ENCODE data around the gene BSG.

BSG gene

DNA sequence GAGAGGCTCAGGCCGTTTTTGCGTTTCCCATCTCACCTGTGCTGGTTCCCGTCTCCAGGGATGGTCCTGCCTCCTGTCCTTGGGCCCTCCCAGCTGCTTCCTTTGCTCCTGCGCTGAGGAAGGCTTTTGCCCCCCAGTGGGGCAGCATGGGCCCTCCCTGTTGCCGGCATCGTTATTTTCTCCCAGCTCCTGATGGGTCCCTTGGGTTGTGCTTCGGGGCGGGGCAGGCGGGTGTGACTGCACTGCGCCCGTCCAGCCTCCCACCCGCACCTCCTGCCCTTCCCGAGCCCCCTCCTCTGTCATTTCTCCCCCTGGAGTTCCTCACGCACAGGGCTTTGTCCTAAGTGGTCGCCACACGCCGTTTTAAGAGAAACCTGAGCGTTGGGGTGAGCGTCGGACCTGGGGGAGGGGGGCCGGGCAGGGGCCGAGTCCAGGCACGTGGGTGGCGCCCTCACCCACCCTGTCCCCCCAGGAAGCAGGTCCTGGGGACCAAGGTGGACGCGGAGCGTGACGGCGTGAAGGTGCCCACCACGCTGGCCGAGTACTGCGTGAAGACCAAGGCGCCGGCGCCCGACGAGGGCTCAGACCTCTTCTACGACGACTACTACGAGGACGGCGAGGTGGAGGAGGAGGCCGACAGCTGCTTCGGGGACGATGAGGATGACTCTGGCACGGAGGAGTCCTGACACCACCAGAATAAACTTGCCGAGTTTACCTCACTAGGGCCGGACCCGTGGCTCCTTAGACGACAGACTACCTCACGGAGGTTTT, 31.3 kb upstream of the BSG start:
- no peak for FAIRE-seq

DNA sequence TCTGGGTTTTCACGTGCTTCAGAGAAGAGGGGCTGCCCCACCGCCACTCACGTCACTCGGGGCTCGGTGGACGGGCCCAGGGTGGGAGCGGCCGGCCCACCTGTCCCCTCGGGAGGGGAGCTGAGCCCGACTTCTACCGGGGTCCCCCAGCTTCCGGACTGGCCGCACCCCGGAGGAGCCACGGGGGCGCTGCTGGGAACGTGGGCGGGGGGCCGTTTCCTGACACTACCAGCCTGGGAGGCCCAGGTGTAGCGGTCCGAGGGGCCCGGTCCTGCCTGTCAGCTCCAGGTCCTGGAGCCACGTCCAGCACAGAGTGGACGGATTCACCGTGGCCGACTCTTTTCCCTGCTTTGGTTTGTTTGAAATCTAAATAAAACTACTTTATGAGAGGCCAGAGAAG, 30.7 kb upstream of the BSG start:
- no peak for FAIRE-seq

DNA sequence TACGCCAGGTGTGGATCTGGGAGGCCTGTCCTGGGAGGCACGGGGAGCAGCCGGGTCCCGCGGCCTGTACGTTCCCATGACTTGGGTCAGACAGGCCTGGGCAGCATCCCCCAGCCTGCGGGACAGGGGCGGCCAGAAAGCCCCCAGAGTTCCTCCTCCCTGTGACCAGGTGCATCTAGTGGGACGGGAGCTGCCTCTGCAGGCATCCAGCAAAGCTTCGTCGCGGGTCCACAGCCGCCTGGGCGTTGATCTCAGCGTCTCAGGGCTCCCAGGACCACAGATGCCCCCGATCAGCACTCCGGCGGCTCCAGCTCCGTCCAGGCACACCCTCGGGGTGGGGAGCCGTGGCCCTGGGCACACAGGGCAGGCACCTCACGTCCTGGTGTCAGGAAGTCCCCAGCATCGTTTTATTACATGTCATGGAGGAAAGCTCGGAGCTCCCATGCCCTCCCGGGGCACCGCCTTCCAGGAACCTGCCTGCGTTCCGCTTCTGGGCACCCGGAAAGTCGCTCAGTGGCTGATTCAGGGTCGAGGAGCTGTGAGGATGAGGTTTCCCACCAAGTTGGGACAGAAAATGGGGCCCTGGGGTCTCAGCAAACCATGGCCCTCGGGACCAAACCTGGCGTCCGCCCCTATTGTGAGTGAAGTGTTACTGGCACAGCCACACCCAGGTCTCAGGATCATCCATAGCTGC, 30.1 kb upstream of the BSG start:
- no peak for FAIRE-seq

DNA sequence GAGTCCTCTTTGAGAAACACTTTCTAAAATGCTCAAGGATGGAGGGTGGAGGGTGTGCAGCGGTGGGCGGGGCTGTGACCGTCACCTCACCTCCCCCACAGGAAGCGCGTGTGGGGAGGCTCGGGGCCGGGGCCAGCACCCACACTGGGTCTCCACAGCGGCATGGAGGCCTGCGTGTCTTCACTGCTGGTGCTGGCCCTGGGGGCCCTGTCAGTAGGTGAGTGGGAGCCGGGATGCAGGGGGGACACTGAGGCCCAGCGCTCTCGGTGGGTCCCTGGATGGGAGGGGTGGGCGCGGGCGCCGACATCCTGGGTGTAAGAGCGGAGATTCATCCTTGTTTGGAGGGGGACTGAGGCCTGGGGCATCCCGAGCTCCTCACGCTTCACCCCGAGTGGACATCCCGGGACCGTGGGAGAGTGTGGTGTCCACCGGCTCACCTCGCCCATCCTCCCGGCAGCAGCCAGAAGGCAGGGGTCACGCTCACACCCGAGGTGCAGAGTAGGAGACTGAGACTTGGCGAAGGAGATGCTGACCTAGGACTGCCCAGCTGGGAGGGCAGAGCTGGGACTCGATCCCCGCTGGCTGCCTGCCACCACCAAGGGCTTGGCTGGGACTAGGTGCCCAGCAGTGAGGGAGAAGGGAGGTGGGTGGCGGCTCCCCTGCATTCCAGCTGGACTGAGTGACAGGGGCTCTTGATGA, 28.3 kb upstream of the BSG start, which contains the start of gene GZMM:
TSS of gene GZMM (plus strand) at position 144 of the 699 bp plus-strand sequence. CDS start at position 163, 19 bp downstream.
- FAIRE-seq = no peak

DNA sequence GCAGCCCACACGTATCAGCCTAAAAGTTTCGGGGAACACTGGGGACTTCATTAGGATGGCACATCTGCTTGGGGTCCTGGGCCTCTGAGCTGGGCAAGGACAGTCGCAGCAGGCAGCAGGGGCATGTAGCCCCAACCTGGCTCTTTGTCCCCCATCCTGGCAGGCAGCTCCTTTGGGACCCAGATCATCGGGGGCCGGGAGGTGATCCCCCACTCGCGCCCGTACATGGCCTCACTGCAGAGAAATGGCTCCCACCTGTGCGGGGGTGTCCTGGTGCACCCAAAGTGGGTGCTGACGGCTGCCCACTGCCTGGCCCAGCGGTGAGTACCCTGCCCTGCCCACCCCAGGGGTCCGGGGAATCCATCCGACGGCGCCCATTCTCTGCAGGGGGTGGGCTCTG, 25.3 kb upstream of the BSG start:
- no peak for FAIRE-seq

DNA sequence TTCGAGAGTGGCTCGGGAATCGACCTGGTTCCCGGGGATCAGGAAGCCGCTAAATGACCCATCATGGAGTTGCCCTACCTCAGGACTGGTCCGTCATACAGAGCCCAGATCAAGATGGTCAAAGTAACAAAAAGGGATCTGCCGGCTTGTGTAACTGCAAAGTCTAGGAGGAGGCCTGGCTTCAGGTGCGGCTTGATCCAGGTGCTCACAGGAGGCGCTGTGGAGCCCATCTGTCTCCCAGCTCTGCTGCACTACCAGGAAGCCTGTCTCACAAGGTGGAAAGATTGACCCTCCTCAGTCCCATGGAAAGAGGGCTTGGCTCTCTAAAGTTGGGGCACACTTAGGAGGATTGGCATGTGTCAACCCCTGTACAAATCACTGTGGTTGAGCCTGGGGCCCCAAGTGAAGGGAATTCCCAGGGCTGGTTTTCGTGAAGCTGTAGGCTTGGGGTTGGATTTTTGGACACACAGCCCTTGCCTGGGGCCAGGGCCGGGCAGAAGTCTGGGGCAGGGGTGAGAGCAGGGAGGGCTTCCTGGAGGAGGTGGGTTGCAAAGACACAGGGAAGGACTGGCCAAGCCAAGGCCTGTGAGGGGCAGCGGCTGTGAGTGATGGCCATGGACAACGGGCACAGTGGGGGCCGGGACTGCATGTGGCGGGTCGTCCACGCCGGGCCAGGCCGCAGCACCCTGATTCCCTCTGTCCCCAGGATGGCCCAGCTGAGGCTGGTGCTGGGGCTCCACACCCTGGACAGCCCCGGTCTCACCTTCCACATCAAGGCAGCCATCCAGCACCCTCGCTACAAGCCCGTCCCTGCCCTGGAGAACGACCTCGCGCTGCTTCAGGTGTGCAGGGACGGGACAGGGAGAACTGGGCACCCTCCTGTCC, 24.3 kb upstream of the BSG start:
- FAIRE-seq = no peak

DNA sequence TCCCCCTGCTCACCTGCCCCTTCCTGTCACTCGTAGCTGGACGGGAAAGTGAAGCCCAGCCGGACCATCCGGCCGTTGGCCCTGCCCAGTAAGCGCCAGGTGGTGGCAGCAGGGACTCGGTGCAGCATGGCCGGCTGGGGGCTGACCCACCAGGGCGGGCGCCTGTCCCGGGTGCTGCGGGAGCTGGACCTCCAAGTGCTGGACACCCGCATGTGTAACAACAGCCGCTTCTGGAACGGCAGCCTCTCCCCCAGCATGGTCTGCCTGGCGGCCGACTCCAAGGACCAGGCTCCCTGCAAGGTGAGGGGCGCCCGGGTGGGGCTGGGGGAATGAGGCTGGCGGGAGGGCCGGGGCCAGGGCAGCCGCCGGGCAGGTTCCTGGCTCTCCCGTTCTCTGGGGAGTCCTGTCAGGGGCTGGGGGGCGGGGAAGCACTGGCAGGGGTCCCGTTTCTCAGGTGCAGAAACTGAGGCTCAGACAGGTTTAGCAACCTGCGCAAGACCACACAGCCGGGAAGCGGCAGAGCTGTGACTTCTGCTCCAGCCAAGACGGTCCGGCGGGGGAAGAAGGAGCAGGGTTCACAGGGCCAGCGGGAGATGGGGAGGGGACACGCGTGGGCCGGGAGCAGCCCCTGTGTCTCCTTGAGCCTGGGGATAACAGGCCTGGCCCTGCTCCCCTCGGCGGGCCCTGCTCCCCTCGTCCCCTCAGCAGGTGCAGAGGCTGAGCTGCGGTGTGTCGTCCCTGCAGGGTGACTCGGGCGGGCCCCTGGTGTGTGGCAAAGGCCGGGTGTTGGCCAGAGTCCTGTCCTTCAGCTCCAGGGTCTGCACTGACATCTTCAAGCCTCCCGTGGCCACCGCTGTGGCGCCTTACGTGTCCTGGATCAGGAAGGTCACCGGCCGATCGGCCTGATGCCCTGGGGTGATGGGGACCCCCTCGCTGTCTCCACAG, 23.2 kb upstream of the BSG start:
- no peak for FAIRE-seq

DNA sequence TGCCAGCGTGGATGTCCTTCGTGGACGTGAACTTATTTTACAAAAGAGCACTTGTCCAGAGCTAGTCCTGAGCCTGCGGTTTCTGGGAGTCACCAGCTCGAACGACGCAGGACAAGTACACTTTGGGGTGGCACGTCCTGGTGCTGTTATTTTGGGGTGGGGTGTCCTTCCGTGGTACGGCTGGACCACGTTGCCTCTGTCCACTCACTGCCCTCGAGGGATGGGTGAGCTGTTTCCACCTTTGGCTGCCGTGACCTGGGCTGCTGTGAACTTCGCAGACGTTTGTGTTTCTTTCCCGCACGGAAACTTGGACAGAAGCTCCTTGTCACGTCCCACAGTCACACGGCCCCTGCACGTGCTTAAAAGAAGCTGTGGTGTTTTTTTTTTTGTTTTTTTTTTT, 17.6 kb upstream of the BSG start:
- no peak for FAIRE-seq

DNA sequence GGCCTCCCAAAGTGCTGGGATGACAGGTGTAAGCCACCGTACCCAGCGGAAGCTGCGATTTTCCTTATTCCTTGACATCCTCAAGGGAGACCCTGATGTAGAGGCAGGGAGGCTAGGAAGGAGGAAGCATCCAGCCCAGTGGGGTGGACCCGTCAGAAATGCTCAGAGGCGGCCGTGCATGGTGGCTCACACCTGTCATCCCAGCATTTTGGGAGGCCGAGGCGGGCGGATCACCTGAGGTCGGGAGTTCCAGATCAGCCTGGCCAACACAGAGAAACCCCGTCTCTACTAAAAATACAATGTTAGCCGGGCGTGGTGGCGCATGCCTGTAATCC, 17.0 kb upstream of the BSG start:
- no peak for FAIRE-seq

DNA sequence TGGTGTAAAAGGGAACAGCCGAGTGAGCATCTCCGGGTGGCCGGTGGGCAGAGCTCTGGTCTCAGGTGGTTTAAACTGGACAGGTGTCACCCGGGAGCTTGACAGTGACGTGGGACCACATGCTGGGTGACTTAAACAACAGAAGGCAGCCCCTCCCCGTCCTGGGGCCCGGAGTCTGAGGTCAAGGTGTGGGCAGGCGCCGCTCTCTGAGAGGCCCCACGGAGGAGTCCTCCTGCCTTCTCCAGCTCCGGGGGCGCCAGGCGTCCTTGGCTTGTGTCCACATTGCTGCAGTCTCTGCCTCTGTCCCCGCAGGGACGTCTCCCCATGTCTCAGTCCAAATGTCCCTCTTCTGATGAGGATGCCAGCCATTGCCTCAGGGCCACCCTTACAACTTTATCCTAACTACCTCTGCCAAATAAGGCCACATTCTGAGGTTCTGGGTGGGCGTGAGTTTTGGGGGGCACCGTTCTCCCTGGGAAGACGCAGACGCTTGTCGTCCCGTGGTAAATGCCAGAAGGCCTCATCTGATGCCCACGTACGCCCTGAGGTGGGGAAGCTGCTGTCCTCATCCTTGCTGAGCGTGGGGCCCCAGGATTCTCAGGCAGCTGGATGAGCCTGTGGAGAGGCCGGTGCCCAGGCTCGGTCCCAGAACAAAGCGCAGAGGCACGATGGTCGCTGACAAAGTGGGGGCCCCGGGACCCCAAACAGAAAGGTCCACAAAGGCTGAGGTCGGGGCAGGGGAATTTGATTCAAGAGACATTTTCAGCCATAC, 15.6 kb upstream of the BSG start:
- FAIRE-seq = no peak

DNA sequence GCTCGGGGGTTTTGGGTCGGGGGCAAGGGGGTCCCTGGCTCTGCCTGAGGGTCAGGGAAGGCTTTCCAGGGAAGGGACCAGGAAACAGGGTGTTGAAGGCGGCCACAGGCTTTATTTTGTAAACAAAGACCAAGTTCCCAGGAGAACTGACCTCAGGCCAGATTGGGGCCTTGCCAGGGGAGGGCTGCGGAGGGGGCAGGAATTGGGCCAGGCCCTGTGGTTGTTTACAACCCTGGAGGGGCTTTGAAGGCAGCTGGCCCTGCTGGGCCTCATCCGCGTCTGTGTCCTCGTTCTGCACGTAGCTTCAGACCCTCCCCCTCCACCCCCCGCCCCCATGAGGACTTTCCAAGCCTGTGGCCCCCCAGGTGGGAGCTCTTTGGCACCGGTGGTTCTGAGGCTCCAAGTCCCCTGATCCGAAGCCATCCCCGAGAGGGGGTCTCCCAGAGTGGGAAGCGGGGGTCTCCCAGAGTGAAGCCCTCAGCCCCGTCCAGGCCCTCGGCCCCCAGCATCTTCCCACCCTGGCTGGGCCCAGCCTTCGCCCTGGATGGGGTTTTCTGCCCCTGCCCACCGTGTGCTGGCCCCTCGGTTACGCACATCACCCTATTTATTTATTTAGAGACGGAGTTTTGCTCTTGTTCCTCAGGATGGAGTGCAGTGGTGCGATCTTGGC, 13.5 kb upstream of the BSG start:
- no peak for FAIRE-seq

DNA sequence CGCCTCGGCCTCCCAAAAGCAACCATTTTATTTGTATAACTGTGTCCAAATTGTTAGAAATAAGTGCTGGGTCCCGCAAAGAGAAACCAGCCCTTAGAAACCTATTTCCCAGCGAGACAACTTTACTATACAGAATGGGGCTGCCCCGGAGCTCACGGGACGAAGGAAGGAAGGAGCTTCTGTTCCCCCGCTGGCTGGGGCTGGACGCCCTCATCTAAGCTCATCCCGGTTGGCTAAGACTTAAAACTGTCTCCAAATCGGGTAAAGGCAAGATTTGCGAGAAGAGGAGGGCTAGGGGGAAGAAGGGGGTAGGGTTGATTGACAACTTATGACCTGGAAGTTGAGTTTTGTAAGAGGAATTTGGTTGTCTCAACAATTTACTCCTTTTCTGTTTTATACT, 12.3 kb upstream of the BSG start:
- FAIRE-seq = no peak

DNA sequence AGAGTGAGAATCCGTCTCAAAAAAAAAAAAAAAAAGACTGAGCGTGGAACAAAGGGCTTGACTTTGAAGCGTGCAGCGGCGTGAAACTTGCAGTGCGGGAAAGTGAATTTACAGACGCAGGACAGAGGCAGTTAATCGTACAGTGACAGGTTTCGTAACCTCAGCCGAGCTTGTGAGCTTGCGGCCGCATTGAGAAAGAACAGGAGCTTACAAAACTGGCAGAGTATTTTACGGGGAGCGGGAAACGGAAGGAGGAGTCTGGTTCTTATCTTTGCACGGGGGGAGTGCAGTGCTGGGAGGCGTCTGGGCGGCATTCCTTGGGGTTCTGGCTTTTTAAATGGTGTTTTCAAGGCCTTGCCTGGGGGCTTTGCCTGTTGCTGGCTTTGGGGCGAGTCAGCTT, 6.0 kb upstream of the BSG start:
- FAIRE-seq = no peak

DNA sequence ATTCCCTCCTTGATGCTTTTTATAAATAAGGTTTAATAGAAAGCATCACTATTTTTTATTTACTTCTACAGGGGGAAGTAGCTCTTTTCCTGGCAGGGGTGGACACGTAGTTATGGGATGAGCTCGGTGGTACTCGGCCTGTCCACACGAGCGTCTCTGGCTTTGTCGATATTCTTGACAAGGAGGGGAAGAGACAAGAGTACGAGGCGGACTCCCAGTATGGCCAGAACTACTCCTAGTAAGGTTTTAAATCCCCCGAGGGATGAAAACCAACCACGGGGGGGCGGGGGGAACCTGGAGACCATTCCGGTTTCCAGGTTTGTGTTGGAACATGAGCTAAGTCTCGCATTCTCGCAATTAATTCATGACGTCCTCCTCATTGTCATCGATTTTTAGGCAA, 5.6 kb upstream of the BSG start:
- no peak for FAIRE-seq

DNA sequence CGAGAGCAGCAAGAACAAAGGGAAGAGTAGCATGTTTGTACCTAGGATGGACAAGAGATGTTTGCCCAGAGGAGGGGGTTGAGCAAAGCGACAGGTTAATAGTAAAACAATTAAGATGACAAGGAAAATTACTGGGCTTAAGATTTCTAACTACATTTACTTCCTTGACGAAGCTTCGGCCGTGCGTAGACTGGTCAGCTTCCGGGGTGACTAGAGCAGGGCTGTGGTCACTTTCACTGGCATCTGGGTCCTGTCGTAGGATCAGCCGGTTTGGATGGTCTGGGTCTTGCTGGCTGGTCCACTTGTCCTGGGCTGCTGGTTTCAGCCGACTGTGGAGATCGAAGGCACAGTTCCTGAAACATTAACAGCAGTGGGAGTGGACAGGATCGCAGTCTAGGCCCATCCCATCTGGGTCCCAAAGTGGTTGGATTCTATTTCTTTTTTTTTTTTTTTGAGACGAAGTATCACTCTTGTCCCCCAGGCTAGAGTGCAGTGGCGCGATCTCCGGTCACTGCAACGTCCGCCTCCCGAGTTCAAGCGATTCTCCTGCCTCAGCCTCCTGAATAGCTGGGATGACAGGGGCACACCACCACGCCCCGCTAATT, 5.0 kb upstream of the BSG start:
- no peak for FAIRE-seq

DNA sequence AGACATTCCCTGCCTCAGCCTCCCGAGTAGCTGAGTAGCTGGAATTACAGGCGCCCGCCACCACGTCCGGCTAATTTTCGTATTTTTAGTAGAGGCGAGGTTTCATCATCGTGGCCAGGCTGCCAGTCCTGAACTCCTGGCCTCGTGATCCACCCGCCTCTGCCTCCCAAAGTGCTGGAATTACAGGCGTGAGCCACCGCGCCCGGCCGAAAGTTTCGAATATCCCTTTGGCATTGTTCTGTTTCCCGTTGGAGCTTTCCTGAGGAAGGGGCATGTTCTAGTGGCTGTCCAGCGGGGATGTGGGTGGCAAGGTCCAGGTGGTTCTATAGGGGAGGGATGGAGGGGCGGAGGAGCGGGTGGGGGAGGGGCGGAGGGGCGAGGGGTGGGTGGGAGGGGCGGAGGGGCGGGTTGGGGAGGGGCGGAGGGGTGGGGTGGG, 2.1 kb upstream of the BSG start:
- no peak for FAIRE-seq

DNA sequence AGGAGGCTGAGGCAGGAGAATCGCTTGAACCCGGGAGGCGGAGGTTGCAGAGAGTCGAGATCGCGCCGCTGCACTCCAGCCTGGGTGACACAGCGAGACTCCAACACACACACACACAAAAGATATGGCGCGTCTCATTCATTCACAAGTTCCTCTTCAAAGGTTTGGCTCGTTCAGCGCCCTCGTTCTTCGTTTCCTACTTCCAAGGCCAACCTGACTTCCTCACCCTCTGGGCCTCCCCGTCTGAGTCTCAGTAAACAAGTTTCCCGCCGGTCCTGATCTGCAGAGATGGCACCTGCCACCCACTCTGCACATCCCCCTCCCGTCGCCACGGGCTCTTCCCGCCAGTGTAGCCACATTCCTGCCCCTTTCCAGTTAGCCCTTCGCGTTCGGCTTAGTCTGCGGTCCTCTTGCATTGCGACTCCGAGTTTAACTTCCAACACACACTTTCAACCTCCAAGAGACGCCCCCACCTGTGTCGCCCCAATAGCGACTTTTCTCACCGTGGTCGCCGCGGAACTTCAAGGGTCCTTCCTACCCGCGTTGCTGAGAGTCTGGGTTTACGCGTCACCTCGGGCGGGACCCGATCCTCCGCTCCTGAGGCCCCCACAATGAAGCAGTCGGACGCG, 1.3 kb upstream of the BSG start:
- FAIRE-seq = no peak

DNA sequence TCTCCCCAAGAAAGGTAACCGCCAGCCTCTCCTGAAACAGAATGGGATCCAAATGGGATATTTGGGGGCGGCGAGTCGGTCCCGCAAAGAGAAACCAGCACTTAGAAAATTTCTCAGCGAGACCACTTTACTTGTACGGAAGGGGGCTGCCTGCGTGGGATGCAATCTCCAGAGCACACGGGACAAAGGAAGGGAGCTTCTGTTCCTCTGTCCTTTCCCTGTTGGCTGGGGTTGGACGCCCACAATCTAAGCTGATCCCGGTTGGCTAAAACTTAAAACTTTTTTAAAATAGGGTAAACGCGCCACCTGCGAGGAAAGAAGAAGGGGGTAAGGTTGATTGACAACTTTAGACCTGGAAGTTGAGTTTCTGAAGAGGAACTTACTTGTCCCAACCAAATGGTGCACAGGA, 826 bp upstream of the BSG start:
- no peak for FAIRE-seq

DNA sequence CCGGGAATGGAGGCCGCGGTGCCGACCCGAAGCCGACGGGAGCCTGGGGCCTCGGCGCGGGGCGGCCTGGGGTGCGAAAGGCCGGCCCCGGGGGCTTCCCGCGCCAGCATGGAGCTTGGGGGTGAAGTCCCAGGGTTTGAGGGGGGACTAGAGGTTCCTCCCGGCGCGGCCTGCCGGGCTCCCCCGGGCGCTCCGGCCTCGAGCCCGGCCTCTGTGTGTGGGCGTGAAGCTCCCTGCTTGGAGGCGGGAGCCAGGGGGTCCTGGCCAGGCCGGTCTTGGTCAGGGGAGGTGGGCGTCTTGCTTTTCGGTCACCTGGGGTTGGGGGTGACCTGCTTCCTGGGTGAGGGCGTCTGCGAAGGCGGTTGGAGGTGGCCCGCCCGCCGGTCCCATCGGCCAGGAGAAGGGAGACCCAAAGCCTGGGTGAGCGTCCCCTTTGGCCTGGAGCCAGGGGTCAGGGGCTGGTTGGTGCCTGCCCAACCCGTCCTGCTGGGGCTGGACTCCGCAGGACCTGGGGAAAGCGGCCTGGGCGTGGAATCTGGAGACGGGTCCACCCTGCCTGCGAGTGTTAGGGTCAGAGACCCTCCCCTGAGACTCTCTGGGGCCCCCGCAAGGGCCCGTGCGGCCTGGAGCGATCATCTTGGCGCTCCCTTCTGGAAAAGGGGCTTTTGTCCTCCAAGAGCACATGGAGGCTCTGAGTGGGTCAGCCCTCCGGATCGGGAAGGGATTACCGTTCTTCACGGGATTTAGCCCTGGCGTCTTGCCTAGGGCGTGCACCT, 535 bp downstream of the BSG start:
- no peak for FAIRE-seq

Data from colon (tissue), 2 donors.